HEK293 (cell line): ENCODE results near the gene GJA9.
A peak's percentile ranks its signal among the peaks of the same experiment; 100 is the strongest.
"Not testable (repeated sequence)": the region's sequence is repeated elsewhere in the genome, so short reads cannot be mapped to it uniquely, and the experiment has no call there.

ENCODE experiments used
- CTCF ChIA-PET: fragments of 350-600 bp; formaldehyde crosslinking; extraction: SDS; loops from one replicate; lab custom pipeline; 2021; ENCODE audit warnings: antibody characterized with exemption; lab: Yijun Ruan, JAX
- POLR2A ChIA-PET: fragments of 300-600 bp; formaldehyde crosslinking; extraction: SDS; loops from one replicate; lab custom pipeline; 2020; ENCODE audit warnings: antibody characterized with exemption, inconsistent platforms; lab: Yijun Ruan, JAX
- H3K27ac ChIP-seq: fragments of 200-500 bp; sonication (Bioruptor generic); 2 replicates; pipeline ENCODE4 v1.5.1; 2014; ENCODE audit warnings: low read depth, low read length, control low read depth, inconsistent platforms; ENCODE audit errors: extremely low read depth
- H3K36me3 ChIP-seq, 2 experiments: fragments of 200-500 bp in 1 of 2; sonication (Bioruptor generic) in 1 of 2; 1 replicate in 1 of 2; 2 replicates in 1 of 2; pipeline ENCODE4 v1.5.1; 2014 to 2017; ENCODE audit warnings: inconsistent platforms in 2 of 2, low read length in 2 of 2; ENCODE audit not compliant: control insufficient read depth in 2 of 2, insufficient read depth in 1 of 2
- H3K4me1 ChIP-seq: fragments of 200-500 bp; sonication (Bioruptor generic); 2 replicates; pipeline ENCODE4 v1.5.1; 2014; ENCODE audit warnings: mild to moderate bottlenecking, low read length, inconsistent platforms; ENCODE audit not compliant: control insufficient read depth, insufficient read depth
- H3K4me3 ChIP-seq: 2 replicates; pipeline ENCODE4 v1.5.1; 2011; ENCODE audit warnings: low read depth, mild to moderate bottlenecking, control low read depth, low read length, moderate library complexity
- H3K9me3 ChIP-seq: fragments of 200-500 bp; sonication (Bioruptor generic); 2 replicates; pipeline ENCODE4 v1.5.1; 2014; ENCODE audit warnings: low read depth, low read length, inconsistent platforms; ENCODE audit not compliant: control insufficient read depth, insufficient read depth
- EGR2 ChIP-seq: fragments of 450-650 bp; formaldehyde crosslinking; IDR thresholded peaks from 2 replicates; pipeline ENCODE4 v1.5.1; 2016; ENCODE audit warnings: low read depth, missing biosample characterization, missing genetic modification characterization
- GLI4 ChIP-seq: fragments of 450-650 bp; formaldehyde crosslinking; IDR thresholded peaks from 2 replicates; pipeline ENCODE4 v1.5.1; 2016; ENCODE audit warnings: missing biosample characterization, missing genetic modification characterization
- GLIS1 ChIP-seq: fragments of 450-650 bp; formaldehyde crosslinking; IDR thresholded peaks from 2 replicates; pipeline ENCODE4 v1.5.1; 2016; ENCODE audit warnings: missing biosample characterization, missing genetic modification characterization
- IKZF3 ChIP-seq: fragments of 450-650 bp; IDR thresholded peaks from 2 replicates; pipeline ENCODE4 v1.5.0; 2018; ENCODE audit warnings: missing biosample characterization, mild to moderate bottlenecking, missing genetic modification characterization, moderate library complexity
- KLF7 ChIP-seq: fragments of 450-650 bp; formaldehyde crosslinking; IDR thresholded peaks from 2 replicates; pipeline ENCODE4 v1.5.1; 2016; ENCODE audit warnings: missing biosample characterization, missing genetic modification characterization, borderline replicate concordance
- MEIS1 ChIP-seq: sonication (generic); formaldehyde crosslinking; IDR thresholded peaks from 2 replicates; pipeline ENCODE4 v1.8.1; 2022; ENCODE audit warnings: missing genetic modification reagents, mild to moderate bottlenecking, borderline replicate concordance
- YY1 ChIP-seq: fragments of 450-650 bp; formaldehyde crosslinking; IDR thresholded peaks from 2 replicates; pipeline ENCODE4 v1.5.1; 2018; ENCODE audit warnings: missing biosample characterization, missing genetic modification characterization
- ZFHX2 ChIP-seq: fragments of 450-650 bp; formaldehyde crosslinking; conservative IDR thresholded peaks from 2 replicates; pipeline ENCODE4 v1.5.1; 2016; ENCODE audit warnings: missing biosample characterization, missing genetic modification characterization
- ZIC2 ChIP-seq: fragments of 450-650 bp; formaldehyde crosslinking; IDR thresholded peaks from 2 replicates; pipeline ENCODE4 v1.5.1; 2016; ENCODE audit warnings: missing biosample characterization, missing genetic modification characterization
- ZNF10 ChIP-seq: fragments of 450-650 bp; formaldehyde crosslinking; IDR thresholded peaks from 2 replicates; pipeline ENCODE4 v1.5.1; 2017; ENCODE audit warnings: missing biosample characterization, missing genetic modification characterization
- ZNF146 ChIP-seq: fragments of 450-650 bp; formaldehyde crosslinking; IDR thresholded peaks from 2 replicates; pipeline ENCODE4 v1.5.1; 2016; ENCODE audit warnings: missing biosample characterization, missing genetic modification characterization
- ZNF266 ChIP-seq: fragments of 450-650 bp; formaldehyde crosslinking; IDR thresholded peaks from 2 replicates; pipeline ENCODE4 v1.5.1; 2016; ENCODE audit warnings: missing biosample characterization, missing genetic modification characterization, low read depth
- ZNF292 ChIP-seq: fragments of 450-650 bp; formaldehyde crosslinking; IDR thresholded peaks from 2 replicates; pipeline ENCODE4 v1.5.1; 2016; ENCODE audit warnings: low read depth, missing biosample characterization, missing genetic modification characterization, borderline replicate concordance
- ZNF302 ChIP-seq: fragments of 450-650 bp; formaldehyde crosslinking; IDR thresholded peaks from 2 replicates; pipeline ENCODE4 v1.5.1; 2016; ENCODE audit warnings: missing biosample characterization, missing genetic modification characterization, low read depth
- ZNF324 ChIP-seq: fragments of 450-650 bp; formaldehyde crosslinking; IDR thresholded peaks from 2 replicates; pipeline ENCODE4 v1.5.1; 2016; ENCODE audit warnings: missing biosample characterization, missing genetic modification characterization
- ZNF341 ChIP-seq: fragments of 450-650 bp; formaldehyde crosslinking; IDR thresholded peaks from 2 replicates; pipeline ENCODE4; 2016; ENCODE audit warnings: low read depth, missing biosample characterization, missing genetic modification characterization
- ZNF37A ChIP-seq: fragments of 450-650 bp; IDR thresholded peaks from 2 replicates; pipeline ENCODE4 v1.5.1; 2018; ENCODE audit warnings: missing biosample characterization, missing genetic modification characterization
- ZNF433 ChIP-seq: fragments of 450-650 bp; formaldehyde crosslinking; IDR thresholded peaks from 2 replicates; pipeline ENCODE4 v1.5.1; 2016; ENCODE audit warnings: missing biosample characterization, missing genetic modification characterization, low read depth
- ZNF544 ChIP-seq: fragments of 450-650 bp; formaldehyde crosslinking; IDR thresholded peaks from 2 replicates; pipeline ENCODE4 v1.5.0; 2017; ENCODE audit warnings: missing biosample characterization, missing genetic modification characterization
- ZNF560 ChIP-seq: fragments of 450-650 bp; formaldehyde crosslinking; IDR thresholded peaks from 2 replicates; pipeline ENCODE4 v1.5.1; 2017; ENCODE audit warnings: missing biosample characterization, missing genetic modification characterization, borderline replicate concordance
- ZNF777 ChIP-seq: fragments of 450-650 bp; formaldehyde crosslinking; IDR thresholded peaks from 2 replicates; pipeline ENCODE4 v1.5.1; 2017; ENCODE audit warnings: missing biosample characterization, missing genetic modification characterization, borderline replicate concordance
- ZSCAN30 ChIP-seq: fragments of 450-650 bp; IDR thresholded peaks from 2 replicates; pipeline ENCODE4 v1.5.1; 2018; ENCODE audit warnings: missing biosample characterization, mild to moderate bottlenecking, missing genetic modification characterization, moderate library complexity
- TF ChIP-seq, protein P1 (sequence below): fragments of 450-650 bp; formaldehyde crosslinking; IDR thresholded peaks from 2 replicates; pipeline ENCODE4 v1.5.1; 2016; ENCODE audit warnings: missing biosample characterization, missing genetic modification characterization
- TF ChIP-seq, protein P2 (sequence below): fragments of 450-650 bp; formaldehyde crosslinking; IDR thresholded peaks from 2 replicates; pipeline ENCODE4 v1.5.1; 2016; ENCODE audit warnings: missing biosample characterization, missing genetic modification characterization
- TF ChIP-seq, protein P3 (sequence below): IDR thresholded peaks from 2 replicates; pipeline ENCODE4 v1.6.1; 2011; ENCODE audit warnings: mild to moderate bottlenecking, low read depth, low read length, borderline replicate concordance
- TF ChIP-seq, protein P4 (sequence below): fragments of 450-650 bp; formaldehyde crosslinking; conservative IDR thresholded peaks from 2 replicates; pipeline ENCODE4 v1.5.1; 2016; ENCODE audit warnings: low read depth, missing biosample characterization, missing genetic modification characterization
- TF ChIP-seq, protein P5 (sequence below): fragments of 450-650 bp; formaldehyde crosslinking; IDR thresholded peaks from 2 replicates; pipeline ENCODE4 v1.5.1; 2016; ENCODE audit warnings: missing biosample characterization, missing genetic modification characterization

The GJA9 gene

DNA sequence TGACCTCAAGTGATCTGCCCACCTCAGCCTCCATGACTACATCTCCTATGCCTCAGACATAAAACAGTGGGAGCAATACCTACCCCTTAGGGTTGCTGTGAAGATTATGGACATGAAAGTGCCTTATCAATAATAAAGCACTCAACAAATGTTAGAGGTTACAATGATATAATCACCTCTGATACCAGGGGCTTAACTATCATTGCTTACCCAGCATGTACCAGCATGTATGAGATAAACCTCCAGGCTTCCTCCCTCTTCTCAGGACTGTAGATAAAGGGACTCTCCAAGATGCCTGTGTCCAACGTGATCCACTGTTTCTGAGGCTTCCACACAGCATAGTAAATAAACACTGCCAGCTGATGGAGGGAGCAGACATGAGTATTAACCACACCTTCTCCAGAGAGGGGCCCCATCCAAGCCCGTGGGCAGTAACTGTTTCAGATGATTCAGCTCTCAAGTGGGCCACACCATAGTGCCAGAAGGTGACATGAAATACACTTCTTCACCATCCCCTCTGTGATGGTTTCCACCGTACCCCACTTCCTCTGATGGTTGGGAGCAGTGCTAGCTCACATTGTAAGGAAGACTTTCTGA is 34.1 kb upstream of the GJA9 start (continued):
- TF ChIP-seq, protein P1, sequence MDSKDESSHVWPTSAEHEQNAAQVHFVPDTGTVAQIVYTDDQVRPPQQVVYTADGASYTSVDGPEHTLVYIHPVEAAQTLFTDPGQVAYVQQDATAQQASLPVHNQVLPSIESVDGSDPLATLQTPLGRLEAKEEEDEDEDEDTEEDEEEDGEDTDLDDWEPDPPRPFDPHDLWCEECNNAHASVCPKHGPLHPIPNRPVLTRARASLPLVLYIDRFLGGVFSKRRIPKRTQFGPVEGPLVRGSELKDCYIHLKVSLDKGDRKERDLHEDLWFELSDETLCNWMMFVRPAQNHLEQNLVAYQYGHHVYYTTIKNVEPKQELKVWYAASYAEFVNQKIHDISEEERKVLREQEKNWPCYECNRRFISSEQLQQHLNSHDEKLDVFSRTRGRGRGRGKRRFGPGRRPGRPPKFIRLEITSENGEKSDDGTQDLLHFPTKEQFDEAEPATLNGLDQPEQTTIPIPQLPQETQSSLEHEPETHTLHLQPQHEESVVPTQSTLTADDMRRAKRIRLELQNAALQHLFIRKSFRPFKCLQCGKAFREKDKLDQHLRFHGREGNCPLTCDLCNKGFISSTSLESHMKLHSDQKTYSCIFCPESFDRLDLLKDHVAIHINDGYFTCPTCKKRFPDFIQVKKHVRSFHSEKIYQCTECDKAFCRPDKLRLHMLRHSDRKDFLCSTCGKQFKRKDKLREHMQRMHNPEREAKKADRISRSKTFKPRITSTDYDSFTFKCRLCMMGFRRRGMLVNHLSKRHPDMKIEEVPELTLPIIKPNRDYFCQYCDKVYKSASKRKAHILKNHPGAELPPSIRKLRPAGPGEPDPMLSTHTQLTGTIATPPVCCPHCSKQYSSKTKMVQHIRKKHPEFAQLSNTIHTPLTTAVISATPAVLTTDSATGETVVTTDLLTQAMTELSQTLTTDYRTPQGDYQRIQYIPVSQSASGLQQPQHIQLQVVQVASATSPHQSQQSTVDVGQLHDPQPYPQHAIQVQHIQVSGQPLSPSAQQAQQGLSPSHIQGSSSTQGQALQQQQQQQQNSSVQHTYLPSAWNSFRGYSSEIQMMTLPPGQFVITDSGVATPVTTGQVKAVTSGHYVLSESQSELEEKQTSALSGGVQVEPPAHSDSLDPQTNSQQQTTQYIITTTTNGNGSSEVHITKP (tag by site-specific recombination), result peak; percentile 93
- TF ChIP-seq YY1 (tag by site-specific recombination), result no peak
- no peak for TF ChIP-seq ZNF777 (tag by site-specific recombination)
- no peak for TF ChIP-seq ZNF560
- TF ChIP-seq ZNF544 (tag by site-specific recombination), result no peak
- TF ChIP-seq, protein P2, sequence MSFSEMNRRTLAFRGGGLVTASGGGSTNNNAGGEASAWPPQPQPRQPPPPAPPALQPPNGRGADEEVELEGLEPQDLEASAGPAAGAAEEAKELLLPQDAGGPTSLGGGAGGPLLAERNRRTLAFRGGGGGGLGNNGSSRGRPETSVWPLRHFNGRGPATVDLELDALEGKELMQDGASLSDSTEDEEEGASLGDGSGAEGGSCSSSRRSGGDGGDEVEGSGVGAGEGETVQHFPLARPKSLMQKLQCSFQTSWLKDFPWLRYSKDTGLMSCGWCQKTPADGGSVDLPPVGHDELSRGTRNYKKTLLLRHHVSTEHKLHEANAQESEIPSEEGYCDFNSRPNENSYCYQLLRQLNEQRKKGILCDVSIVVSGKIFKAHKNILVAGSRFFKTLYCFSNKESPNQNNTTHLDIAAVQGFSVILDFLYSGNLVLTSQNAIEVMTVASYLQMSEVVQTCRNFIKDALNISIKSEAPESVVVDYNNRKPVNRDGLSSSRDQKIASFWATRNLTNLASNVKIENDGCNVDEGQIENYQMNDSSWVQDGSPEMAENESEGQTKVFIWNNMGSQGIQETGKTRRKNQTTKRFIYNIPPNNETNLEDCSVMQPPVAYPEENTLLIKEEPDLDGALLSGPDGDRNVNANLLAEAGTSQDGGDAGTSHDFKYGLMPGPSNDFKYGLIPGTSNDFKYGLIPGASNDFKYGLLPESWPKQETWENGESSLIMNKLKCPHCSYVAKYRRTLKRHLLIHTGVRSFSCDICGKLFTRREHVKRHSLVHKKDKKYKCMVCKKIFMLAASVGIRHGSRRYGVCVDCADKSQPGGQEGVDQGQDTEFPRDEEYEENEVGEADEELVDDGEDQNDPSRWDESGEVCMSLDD (tag by site-specific recombination), result no peak
- TF ChIP-seq ZNF341 (tag by site-specific recombination), result no peak
- no peak for TF ChIP-seq ZNF324
- no peak for TF ChIP-seq GLIS1 (tag by site-specific recombination)
- no peak for TF ChIP-seq GLI4
- TF ChIP-seq, protein P3, sequence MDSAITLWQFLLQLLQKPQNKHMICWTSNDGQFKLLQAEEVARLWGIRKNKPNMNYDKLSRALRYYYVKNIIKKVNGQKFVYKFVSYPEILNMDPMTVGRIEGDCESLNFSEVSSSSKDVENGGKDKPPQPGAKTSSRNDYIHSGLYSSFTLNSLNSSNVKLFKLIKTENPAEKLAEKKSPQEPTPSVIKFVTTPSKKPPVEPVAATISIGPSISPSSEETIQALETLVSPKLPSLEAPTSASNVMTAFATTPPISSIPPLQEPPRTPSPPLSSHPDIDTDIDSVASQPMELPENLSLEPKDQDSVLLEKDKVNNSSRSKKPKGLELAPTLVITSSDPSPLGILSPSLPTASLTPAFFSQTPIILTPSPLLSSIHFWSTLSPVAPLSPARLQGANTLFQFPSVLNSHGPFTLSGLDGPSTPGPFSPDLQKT, result no peak
- TF ChIP-seq ZSCAN30 (tag by site-specific recombination), result no peak
- TF ChIP-seq ZNF37A, result no peak
- TF ChIP-seq ZNF292 (tag by site-specific recombination), result no peak
- peak; percentile 39 for TF ChIP-seq ZFHX2 (tag by site-specific recombination)
- no peak for TF ChIP-seq ZNF10 (tag by site-specific recombination)
- TF ChIP-seq MEIS1, result no peak
- TF ChIP-seq ZNF433 (tag by site-specific recombination), result no peak
- no peak for TF ChIP-seq ZNF146 (tag by site-specific recombination)
- TF ChIP-seq KLF7 (tag by site-specific recombination), result no peak
- no peak for TF ChIP-seq ZNF266 (tag by site-specific recombination)
- no peak for TF ChIP-seq ZNF302
- no peak for TF ChIP-seq IKZF3 (tag by site-specific recombination)
- TF ChIP-seq EGR2 (tag by site-specific recombination), result 0 out of 2 replicates have a peak, but pooled peaks have one; percentile 8
- TF ChIP-seq, protein P4, sequence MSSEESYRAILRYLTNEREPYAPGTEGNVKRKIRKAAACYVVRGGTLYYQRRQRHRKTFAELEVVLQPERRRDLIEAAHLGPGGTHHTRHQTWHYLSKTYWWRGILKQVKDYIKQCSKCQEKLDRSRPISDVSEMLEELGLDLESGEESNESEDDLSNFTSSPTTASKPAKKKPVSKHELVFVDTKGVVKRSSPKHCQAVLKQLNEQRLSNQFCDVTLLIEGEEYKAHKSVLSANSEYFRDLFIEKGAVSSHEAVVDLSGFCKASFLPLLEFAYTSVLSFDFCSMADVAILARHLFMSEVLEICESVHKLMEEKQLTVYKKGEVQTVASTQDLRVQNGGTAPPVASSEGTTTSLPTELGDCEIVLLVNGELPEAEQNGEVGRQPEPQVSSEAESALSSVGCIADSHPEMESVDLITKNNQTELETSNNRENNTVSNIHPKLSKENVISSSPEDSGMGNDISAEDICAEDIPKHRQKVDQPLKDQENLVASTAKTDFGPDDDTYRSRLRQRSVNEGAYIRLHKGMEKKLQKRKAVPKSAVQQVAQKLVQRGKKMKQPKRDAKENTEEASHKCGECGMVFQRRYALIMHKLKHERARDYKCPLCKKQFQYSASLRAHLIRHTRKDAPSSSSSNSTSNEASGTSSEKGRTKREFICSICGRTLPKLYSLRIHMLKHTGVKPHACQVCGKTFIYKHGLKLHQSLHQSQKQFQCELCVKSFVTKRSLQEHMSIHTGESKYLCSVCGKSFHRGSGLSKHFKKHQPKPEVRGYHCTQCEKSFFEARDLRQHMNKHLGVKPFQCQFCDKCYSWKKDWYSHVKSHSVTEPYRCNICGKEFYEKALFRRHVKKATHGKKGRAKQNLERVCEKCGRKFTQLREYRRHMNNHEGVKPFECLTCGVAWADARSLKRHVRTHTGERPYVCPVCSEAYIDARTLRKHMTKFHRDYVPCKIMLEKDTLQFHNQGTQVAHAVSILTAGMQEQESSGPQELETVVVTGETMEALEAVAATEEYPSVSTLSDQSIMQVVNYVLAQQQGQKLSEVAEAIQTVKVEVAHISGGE (tag by site-specific recombination), result no peak
- TF ChIP-seq, protein P5, sequence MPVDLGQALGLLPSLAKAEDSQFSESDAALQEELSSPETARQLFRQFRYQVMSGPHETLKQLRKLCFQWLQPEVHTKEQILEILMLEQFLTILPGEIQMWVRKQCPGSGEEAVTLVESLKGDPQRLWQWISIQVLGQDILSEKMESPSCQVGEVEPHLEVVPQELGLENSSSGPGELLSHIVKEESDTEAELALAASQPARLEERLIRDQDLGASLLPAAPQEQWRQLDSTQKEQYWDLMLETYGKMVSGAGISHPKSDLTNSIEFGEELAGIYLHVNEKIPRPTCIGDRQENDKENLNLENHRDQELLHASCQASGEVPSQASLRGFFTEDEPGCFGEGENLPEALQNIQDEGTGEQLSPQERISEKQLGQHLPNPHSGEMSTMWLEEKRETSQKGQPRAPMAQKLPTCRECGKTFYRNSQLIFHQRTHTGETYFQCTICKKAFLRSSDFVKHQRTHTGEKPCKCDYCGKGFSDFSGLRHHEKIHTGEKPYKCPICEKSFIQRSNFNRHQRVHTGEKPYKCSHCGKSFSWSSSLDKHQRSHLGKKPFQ (tag by site-specific recombination), result no peak
- peak; percentile 91 for TF ChIP-seq ZIC2

DNA sequence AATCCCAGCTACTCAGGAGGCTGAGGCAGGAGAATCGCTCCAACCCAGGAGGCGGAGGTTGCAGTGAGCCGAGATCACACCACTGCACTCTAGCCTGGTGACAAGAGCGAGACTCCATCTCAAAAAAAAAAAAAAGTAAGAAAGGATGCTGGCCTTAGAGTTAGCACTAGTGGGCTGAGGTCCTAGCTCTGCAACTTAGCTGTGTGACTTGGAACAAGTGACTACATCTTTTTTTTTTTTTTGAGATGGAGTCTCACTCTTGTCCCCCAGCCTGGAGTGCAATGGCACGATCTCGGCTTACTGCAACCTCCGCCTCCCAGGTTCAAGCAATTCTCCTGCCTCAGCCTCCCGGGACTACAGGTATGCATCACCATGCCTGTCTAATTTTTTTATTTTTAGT is 33.5 kb upstream of the GJA9 start:
- H3K36me3 ChIP-seq, H3K4me1 ChIP-seq, H3K4me3 ChIP-seq, CTCF ChIA-PET, H3K27ac ChIP-seq, H3K9me3 ChIP-seq, POLR2A ChIA-PET: not testable (repeated sequence)
